NCI-H1417 (cell line): ENCODE results near the gene FAM236A.
"Not testable (repeated sequence)": the region's sequence is repeated elsewhere in the genome, so short reads cannot be mapped to it uniquely, and the experiment has no call there.

Experiments
- DNase-seq, 3 experiments: peaks; one replicate each; lab custom pipeline; 2025; lab: John Stamatoyannopoulos, UW

Gene FAM236A

GRCh38 chrX:72937906-72938305 is at the start of gene FAM236A:
Gene FAM236A, plus strand, starts transcription at chrX:72938206. Its CDS starts 57 bp downstream, at chrX:72938263.
- not testable (repeated sequence) for DNase-seq

- DNase-seq = not testable (repeated sequence)
These were observed 48.3 kb upstream of the FAM236A start for GRCh38 chrX:72889740-72890139.

- not testable (repeated sequence) for DNase-seq
These were observed 25.7 kb upstream of the FAM236A start, which contains the start of gene FAM236C for GRCh38 chrX:72912315-72912714. Gene FAM236C, plus strand, starts transcription at chrX:72912615. Its CDS starts 100 bp downstream, at chrX:72912715.

GRCh38 chrX:72916096-72916495 is 21.9 kb upstream of the FAM236A start:
- DNase-seq = not testable (repeated sequence)

- not testable (repeated sequence) for DNase-seq
These were observed 5.7 kb upstream of the FAM236A start for GRCh38 chrX:72932283-72932682.

- DNase-seq = not testable (repeated sequence)
These were observed 1.6 kb upstream of the FAM236A start for GRCh38 chrX:72936455-72936854.

- DNase-seq = not testable (repeated sequence)
These were observed 1.0 kb upstream of the FAM236A start for GRCh38 chrX:72936882-72937455.

GRCh38 chrX:72942272-72942671 is 4.3 kb downstream of the FAM236A start:
- not testable (repeated sequence) for DNase-seq

GRCh38 chrX:72943035-72943818 is 5.2 kb downstream of the FAM236A start:
- DNase-seq = not testable (repeated sequence)

GRCh38 chrX:72943819-72944169 is 5.8 kb downstream of the FAM236A start, which contains the start of gene DMRTC1:
Gene DMRTC1, minus strand, starts transcription at chrX:72943837. Its CDS starts 68,143 bp downstream, at chrX:72875694.
- not testable (repeated sequence) for DNase-seq

GRCh38 chrX:72959971-72960370 is 22.0 kb downstream of the FAM236A start:
- DNase-seq = not testable (repeated sequence)

GRCh38 chrX:72971859-72972258 is 33.9 kb downstream of the FAM236A start:
- DNase-seq = not testable (repeated sequence)

- DNase-seq = not testable (repeated sequence)
These were observed 36.9 kb downstream of the FAM236A start for GRCh38 chrX:72974885-72975284.

- not testable (repeated sequence) for DNase-seq
These were observed 43.0 kb downstream of the FAM236A start for GRCh38 chrX:72980894-72981469.
